Mesothelial cell of epicardium (in vitro differentiated cells): ENCODE data around the gene MED8. TPM values are rescaled to one million over a fixed set of nuclear protein-coding genes. Genes with fewer than 3 reads are reported as not detected.
A peak's percentile ranks its signal among the peaks of the same experiment; 100 is the strongest.

ENCODE experiments used
- DNase-seq, 2 experiments: peaks; one replicate each; pipeline ENCODE4 v3.0.0; 2021; ENCODE audit warnings: low spot score in 2 of 2; ENCODE audit not compliant: unreplicated experiment in 2 of 2
- H3K27ac Mint-ChIP-seq: 2 replicates; pipeline ENCODE4 v1.8.0; 2021; ENCODE audit warnings: mixed read lengths
- H3K27me3 Mint-ChIP-seq: 2 replicates; pipeline ENCODE4 v1.8.0; 2021; ENCODE audit warnings: low read depth, mixed read lengths
- H3K36me3 Mint-ChIP-seq: 2 replicates; pipeline ENCODE4 v1.8.0; 2021; ENCODE audit warnings: mixed read lengths
- H3K4me1 Mint-ChIP-seq: 2 replicates; pipeline ENCODE4 v1.8.0; 2021; ENCODE audit warnings: mixed read lengths
- H3K4me3 Mint-ChIP-seq: 2 replicates; pipeline ENCODE4 v1.8.0; 2021; ENCODE audit warnings: mild to moderate bottlenecking, moderate library complexity, mixed read lengths
- H3K9me3 Mint-ChIP-seq: 2 replicates; pipeline ENCODE4 v1.8.0; 2021; ENCODE audit warnings: mixed read lengths
- total RNA-seq: library from RNA; stranded (reverse); gene quantifications from 3 replicates; pipeline ENCODE4 v1.2.1, GENCODE V29; 2021
- TF ChIP-seq, protein P1 (sequence below): fragments of 200-600 bp; sonication (generic); IDR thresholded peaks from one replicate; pipeline ENCODE4 v1.5.0; 2021; ENCODE audit warnings: antibody characterized with exemption; ENCODE audit not compliant: unreplicated experiment

The MED8 gene
- total RNA-seq, 1 donor from 2014 or later = 30.4 TPM

DNA sequence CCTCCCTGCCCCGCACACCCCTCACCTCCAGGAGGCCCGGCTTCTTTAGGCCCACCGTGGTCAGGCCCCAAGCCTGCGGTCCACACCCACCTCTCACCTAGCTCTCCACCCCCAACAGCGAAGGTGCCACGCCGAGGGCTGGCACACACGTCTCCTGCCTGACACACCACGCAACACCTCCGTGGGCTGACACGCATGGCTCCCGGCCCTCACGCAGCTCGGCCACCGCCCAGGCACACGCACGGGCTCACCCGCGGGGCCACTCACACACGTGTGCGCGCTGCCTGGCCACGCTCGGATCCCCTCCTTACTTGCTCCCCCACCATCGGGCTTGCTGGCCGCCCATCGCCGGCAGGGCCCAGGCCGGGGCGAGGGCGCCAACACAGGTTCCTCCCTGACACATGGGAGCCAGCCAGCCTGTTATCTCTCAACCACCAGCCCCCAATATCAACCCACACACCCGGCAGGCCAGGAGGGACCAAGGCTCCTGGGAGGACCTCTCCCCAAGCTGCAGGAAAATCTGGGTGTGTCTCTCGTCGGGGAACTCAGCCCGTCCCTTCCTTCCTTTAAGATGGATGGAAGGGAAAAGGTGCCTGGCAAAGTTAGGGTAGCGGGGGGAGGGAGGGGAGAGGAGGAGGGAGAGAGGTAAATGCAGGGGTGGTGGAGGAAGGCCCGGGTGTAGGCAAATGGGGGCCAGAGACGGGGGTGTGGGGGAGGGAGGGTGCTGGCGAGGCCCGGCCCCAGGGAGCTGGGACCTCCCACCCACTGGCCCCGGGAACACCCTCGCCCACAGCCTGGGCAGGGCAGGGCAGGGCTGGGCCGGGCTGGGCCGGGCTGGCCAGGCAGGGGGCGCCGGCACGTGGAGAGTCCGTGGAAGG is 22.3 kb downstream of the MED8 start:
- Mint-ChIP-seq H3K36me3 (peaks cover 11% of the 10 kb centered on the region), H3K4me3 (peak overlapping the region; percentile 76), H3K27ac (peak overlapping the region; percentile 89), H3K27me3 (no peaks in the 10 kb centered on the region), H3K4me1 (peaks cover 29% of the 10 kb centered on the region), H3K9me3 (no peaks in the 10 kb centered on the region)
- TF ChIP-seq, protein P1, sequence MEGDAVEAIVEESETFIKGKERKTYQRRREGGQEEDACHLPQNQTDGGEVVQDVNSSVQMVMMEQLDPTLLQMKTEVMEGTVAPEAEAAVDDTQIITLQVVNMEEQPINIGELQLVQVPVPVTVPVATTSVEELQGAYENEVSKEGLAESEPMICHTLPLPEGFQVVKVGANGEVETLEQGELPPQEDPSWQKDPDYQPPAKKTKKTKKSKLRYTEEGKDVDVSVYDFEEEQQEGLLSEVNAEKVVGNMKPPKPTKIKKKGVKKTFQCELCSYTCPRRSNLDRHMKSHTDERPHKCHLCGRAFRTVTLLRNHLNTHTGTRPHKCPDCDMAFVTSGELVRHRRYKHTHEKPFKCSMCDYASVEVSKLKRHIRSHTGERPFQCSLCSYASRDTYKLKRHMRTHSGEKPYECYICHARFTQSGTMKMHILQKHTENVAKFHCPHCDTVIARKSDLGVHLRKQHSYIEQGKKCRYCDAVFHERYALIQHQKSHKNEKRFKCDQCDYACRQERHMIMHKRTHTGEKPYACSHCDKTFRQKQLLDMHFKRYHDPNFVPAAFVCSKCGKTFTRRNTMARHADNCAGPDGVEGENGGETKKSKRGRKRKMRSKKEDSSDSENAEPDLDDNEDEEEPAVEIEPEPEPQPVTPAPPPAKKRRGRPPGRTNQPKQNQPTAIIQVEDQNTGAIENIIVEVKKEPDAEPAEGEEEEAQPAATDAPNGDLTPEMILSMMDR = no peak
- peak in 1 of 2 experiments; percentile 51 for DNase-seq

DNA sequence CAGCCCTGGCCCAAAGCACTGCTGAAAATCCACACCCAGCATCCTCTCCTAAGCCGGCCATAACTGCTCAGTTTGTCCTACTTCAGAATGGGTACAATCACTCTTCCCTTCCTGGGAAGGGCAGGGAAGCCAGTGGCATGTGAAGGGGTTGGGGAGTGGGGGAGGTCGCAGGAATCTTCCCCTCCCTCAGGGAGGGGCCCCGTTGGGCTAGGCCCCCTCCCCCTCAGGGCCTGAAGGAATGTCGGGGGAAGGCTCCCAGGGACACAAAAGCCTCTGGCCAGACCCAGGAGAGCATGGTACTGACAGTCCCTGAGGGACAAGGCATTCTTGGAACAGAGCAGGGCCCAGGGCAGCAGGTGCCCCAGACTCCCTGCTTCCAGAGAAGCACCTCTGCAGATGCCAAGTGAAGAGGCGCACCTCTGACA is 23.0 kb downstream of the MED8 start:
- H3K36me3 Mint-ChIP-seq = peaks cover 17% of the 10 kb centered on the region
- H3K4me3 Mint-ChIP-seq = peak overlapping the region; percentile 76
- H3K27ac Mint-ChIP-seq = peak overlapping the region; percentile 89
- TF ChIP-seq, protein P1 = no peak
- no peaks in the 10 kb centered on the region for H3K9me3 Mint-ChIP-seq
- H3K27me3 Mint-ChIP-seq = no peaks in the 10 kb centered on the region
- DNase-seq = no peak
- peaks cover 29% of the 10 kb centered on the region for H3K4me1 Mint-ChIP-seq

DNA sequence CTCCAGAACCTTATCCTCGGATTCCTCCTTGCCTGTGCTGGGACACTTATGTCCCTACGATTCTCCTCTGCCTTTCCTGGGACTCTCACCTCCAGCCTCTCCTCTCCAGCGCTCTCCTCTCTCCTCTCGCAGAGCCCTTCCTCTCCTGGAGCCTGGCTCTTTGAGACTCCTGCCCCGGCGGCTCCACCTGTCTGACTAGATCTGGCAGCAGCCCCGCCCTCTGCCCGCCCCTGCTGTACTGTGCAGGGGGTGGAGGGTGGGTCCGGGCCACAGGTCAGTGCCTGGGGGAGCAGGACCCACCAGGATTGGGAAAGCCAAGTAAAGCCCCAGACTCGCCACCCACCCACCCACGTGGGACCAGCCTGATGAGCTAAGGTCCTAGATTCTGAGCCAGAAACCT is 23.4 kb downstream of the MED8 start:
- TF ChIP-seq, protein P1 = no peak
- no peaks in the 10 kb centered on the region for H3K9me3 Mint-ChIP-seq
- peaks cover 34% of the 10 kb centered on the region for H3K4me1 Mint-ChIP-seq
- H3K36me3 Mint-ChIP-seq = peaks cover 21% of the 10 kb centered on the region
- H3K27ac Mint-ChIP-seq = peak overlapping the region; percentile 82
- peak in 1 of 2 experiments; percentile 51 for DNase-seq
- H3K4me3 Mint-ChIP-seq = peak overlapping the region; percentile 76
- no peaks in the 10 kb centered on the region for H3K27me3 Mint-ChIP-seq

DNA sequence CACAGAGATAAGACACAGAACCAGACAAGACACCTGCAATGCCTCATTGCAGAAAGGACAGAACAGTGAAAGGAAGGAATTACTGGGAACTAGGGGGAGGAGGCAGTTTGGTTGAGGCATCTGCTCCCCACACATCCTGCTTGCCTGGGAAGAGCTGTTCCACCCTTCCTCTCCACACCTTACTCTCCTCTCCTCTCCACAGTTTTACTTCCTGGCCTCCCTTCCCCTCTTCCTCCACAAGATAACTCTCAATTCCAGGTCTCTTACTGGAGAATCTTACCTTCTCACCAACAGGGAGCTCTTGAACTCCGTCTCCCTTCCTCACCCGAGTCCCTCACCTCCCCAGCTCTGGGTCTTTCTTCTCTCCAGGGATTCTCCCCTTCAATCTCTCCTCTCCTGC is 23.9 kb downstream of the MED8 start:
- DNase-seq = no peak
- peaks cover 22% of the 10 kb centered on the region for H3K36me3 Mint-ChIP-seq

DNA sequence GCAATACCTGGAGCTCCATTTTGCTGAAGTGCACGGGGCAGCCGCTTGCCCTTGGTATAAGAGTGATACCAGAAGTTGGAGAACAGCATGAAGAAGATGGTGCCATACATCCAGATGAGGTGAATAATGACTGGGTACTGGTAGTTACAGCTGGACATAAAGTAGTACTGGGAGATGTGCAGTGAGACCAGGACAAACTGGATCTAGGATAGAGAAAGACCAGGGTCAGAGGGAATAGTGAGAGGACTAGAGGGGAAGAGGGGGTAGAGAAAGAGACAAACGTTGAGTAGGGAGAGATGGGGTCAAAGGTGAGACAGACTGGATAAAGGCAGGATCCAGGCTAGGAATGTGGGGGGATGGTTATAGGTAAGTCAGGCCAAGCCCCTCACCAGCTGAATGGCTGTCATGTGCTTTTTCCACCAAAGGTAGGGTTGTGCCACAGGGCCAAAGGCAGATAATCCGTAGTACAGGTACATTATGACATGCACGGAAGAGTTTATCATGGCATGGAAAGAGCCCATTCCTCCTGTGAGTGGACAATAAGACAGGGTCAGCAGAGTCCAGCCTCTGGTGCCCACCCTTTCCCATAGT is 25.6 kb downstream of the MED8 start:
- no peak overlapping the region for H3K27ac Mint-ChIP-seq
- H3K4me3 Mint-ChIP-seq = no peak overlapping the region
- H3K36me3 Mint-ChIP-seq = peaks cover 22% of the 10 kb centered on the region
- no peaks in the 10 kb centered on the region for H3K27me3 Mint-ChIP-seq
- H3K9me3 Mint-ChIP-seq = no peaks in the 10 kb centered on the region
- peaks cover 51% of the 10 kb centered on the region for H3K4me1 Mint-ChIP-seq
- TF ChIP-seq, protein P1 = no peak
- no peak for DNase-seq

More for the DNA sequence above, 23.9 kb downstream of the MED8 start:
- Mint-ChIP-seq H3K9me3 (no peaks in the 10 kb centered on the region), H3K27me3 (no peaks in the 10 kb centered on the region), H3K4me1 (peaks cover 38% of the 10 kb centered on the region), H3K4me3 (peak overlapping the region; percentile 76), H3K27ac (peak overlapping the region; percentile 82)
- TF ChIP-seq, protein P1 = no peak
